ENCODE data around the gene B9D1. TPM values are rescaled to one million over a fixed set of nuclear protein-coding genes. Genes with fewer than 3 reads are reported as not detected.

B9D1 gene
- total and polyA plus RNA-seq, 7 donors: 6.6 to 22.4 (median 15.2) TPM

- peak overlapping the region in 3 of 4 donors; percentile 49 to 59 (median 49) for H3K27ac ChIP-seq
- intact Hi-C loops (cut with DNase I): no loop called here
- no peaks in the 10 kb centered on the region for H3K27me3 ChIP-seq
- H3K9me3 ChIP-seq: no peaks in the 10 kb centered on the region
- peaks cover 9 to 32% (median 31%) of the 10 kb centered on the region in 4 donors for H3K36me3 ChIP-seq
- 67 to 76% methylated on average over 3 of the region's 3 CpGs for WGBS, 2 donors
- H3K4me1 ChIP-seq: peaks cover 0 to 27% (median 6%) of the 10 kb centered on the region in 4 donors
- H3K4me3 ChIP-seq: no peak overlapping the region
- DNase-seq: peak; percentile 4
- TF ChIP-seq POLR2A (IDR thresholded peaks at IDR 0.05) (no peak), EP300 (IDR thresholded peaks at IDR 0.05) (no peak), CTCF (IDR thresholded peaks at IDR 0.05) (no peak), POLR2AphosphoS5 (IDR thresholded peaks at IDR 0.05) (no peak)
Measured at GRCh38 chr17:19316761-19317358, 45.7 kb downstream of the B9D1 start.

- Histone ChIP-seq H3K9me3 (no peaks in the 10 kb centered on the region), H3K36me3 (peaks cover 9 to 42% (median 34%) of the 10 kb centered on the region in 4 donors), H3K4me1 (peaks cover 0 to 27% (median 6%) of the 10 kb centered on the region in 4 donors), H3K27ac (no peak overlapping the region), H3K27me3 (no peaks in the 10 kb centered on the region), H3K4me3 (no peak overlapping the region)
- intact Hi-C loops (cut with DNase I): no loop called here
- WGBS, 2 donors: 95 to 98% methylated on average over 4 of the region's 4 CpGs
- DNase-seq: peak; percentile 21
- no peak for TF ChIP-seq POLR2AphosphoS5 (IDR thresholded peaks at IDR 0.05)
- TF ChIP-seq POLR2A (IDR thresholded peaks at IDR 0.05): no peak
- no peak for TF ChIP-seq CTCF (IDR thresholded peaks at IDR 0.05)
- TF ChIP-seq EP300 (IDR thresholded peaks at IDR 0.05): no peak
Measured at GRCh38 chr17:19315104-19315503, 47.4 kb downstream of the B9D1 start.

GRCh38 chr17:19313746-19314651, 48.5 kb downstream of the B9D1 start:
- Histone ChIP-seq H3K27ac (peak overlapping the region in 1 of 4 donors; percentile 11), H3K36me3 (peaks cover 9 to 48% (median 36%) of the 10 kb centered on the region in 4 donors)
- WGBS, 2 donors: 50 to 73% methylated on average over 12 of the region's 12 CpGs

GRCh38 chr17:19313066-19313745, 49.3 kb downstream of the B9D1 start:
- DNase-seq: peak; percentile 41
- peaks cover 0 to 27% (median 6%) of the 10 kb centered on the region in 4 donors for H3K4me1 ChIP-seq
- TF ChIP-seq POLR2AphosphoS5 (IDR thresholded peaks at IDR 0.05) (no peak), EP300 (IDR thresholded peaks at IDR 0.05) (no peak), CTCF (IDR thresholded peaks at IDR 0.05) (no peak), POLR2A (IDR thresholded peaks at IDR 0.05) (no peak)
- H3K9me3 ChIP-seq: no peaks in the 10 kb centered on the region
- H3K27me3 ChIP-seq: no peaks in the 10 kb centered on the region
- peaks cover 9 to 48% (median 36%) of the 10 kb centered on the region in 4 donors for H3K36me3 ChIP-seq
- 93 to 96% methylated on average over 13 of the region's 13 CpGs for WGBS, 2 donors
- no peak overlapping the region for H3K27ac ChIP-seq
- no peak overlapping the region for H3K4me3 ChIP-seq
- intact Hi-C loops (cut with DNase I): no loop called here

More at GRCh38 chr17:19313746-19314651, 48.5 kb downstream of the B9D1 start:
- TF ChIP-seq EP300 (IDR thresholded peaks at IDR 0.05) (no peak), POLR2A (IDR thresholded peaks at IDR 0.05) (no peak)
- Histone ChIP-seq H3K4me3 (no peak overlapping the region), H3K4me1 (peaks cover 0 to 27% (median 6%) of the 10 kb centered on the region in 4 donors), H3K27me3 (no peaks in the 10 kb centered on the region), H3K9me3 (no peaks in the 10 kb centered on the region)
- DNase-seq: peak; percentile 65
- intact Hi-C loops (cut with DNase I): no loop called here

All from sigmoid colon (tissue), 7 donors.